MG63 (cell line): ENCODE results near the gene FOXI2. TPM values are rescaled to one million over a fixed set of nuclear protein-coding genes. Genes with fewer than 3 reads are reported as not detected.

Experiments used
- DNase-seq: peaks from one replicate; pipeline ENCODE4 v3.0.0-alpha.2; 2020
- H3K27me3 ChIP-seq: fragments of 250-450 bp; sonication (Bioruptor Pico); 2 replicates; pipeline ENCODE4 v1.5.1; 2020; ENCODE audit warnings: mild to moderate bottlenecking, moderate library complexity
- H3K36me3 ChIP-seq: fragments of 250-450 bp; sonication (Bioruptor Pico); 2 replicates; pipeline ENCODE4 v1.5.1; 2020; ENCODE audit warnings: mild to moderate bottlenecking, moderate library complexity
- H3K4me3 ChIP-seq: fragments of 250-450 bp; sonication (Bioruptor Pico); 2 replicates; pipeline ENCODE4 v1.5.1; 2020; ENCODE audit warnings: mild to moderate bottlenecking, moderate library complexity
- H3K9me3 ChIP-seq: fragments of 250-450 bp; sonication (Bioruptor Pico); 2 replicates; pipeline ENCODE4 v1.5.1; 2020; ENCODE audit warnings: mild to moderate bottlenecking, moderate library complexity
- total RNA-seq: library from RNA; depleted of rRNA; stranded (reverse); fragments of >200 nt; shearing (Covaris generic); gene quantifications from 2 replicates; pipeline ENCODE4 v1.2.3, GENCODE V29; 2014; ENCODE audit warnings: low replicate concordance

FOXI2 gene
- total RNA-seq, 1 experiment from 2014 or later: not detected

- Histone ChIP-seq H3K36me3 (no peaks in the 10 kb centered on the region), H3K27me3 (no peaks in the 10 kb centered on the region), H3K4me3 (no peak overlapping the region), H3K9me3 (no peaks in the 10 kb centered on the region)
- DNase-seq: no peak
Measured at GRCh38 chr10:127737563-127738511, 852 bp downstream of the FOXI2 start.

GRCh38 chr10:127738512-127739424 is 1.8 kb downstream of the FOXI2 start:
- DNase-seq: no peak
- no peaks in the 10 kb centered on the region for H3K9me3 ChIP-seq
- H3K27me3 ChIP-seq: no peaks in the 10 kb centered on the region
- no peaks in the 10 kb centered on the region for H3K36me3 ChIP-seq
- H3K4me3 ChIP-seq: no peak overlapping the region

- H3K4me3 ChIP-seq: no peak overlapping the region
Measured at GRCh38 chr10:127739908-127740307, 2.9 kb downstream of the FOXI2 start.

GRCh38 chr10:127740596-127740995 is 3.6 kb downstream of the FOXI2 start:
- DNase-seq: no peak
- Histone ChIP-seq H3K27me3 (no peaks in the 10 kb centered on the region), H3K4me3 (no peak overlapping the region), H3K36me3 (no peaks in the 10 kb centered on the region), H3K9me3 (no peaks in the 10 kb centered on the region)

More at GRCh38 chr10:127739908-127740307, 2.9 kb downstream of the FOXI2 start:
- DNase-seq: no peak
- Histone ChIP-seq H3K36me3 (no peaks in the 10 kb centered on the region), H3K9me3 (no peaks in the 10 kb centered on the region), H3K27me3 (no peaks in the 10 kb centered on the region)

GRCh38 chr10:127743205-127743604 is 6.2 kb downstream of the FOXI2 start:
- Histone ChIP-seq H3K36me3 (no peaks in the 10 kb centered on the region), H3K9me3 (no peaks in the 10 kb centered on the region), H3K4me3 (no peak overlapping the region), H3K27me3 (no peaks in the 10 kb centered on the region)
- no peak for DNase-seq

- Histone ChIP-seq H3K4me3 (no peak overlapping the region), H3K27me3 (no peaks in the 10 kb centered on the region), H3K9me3 (no peaks in the 10 kb centered on the region), H3K36me3 (no peaks in the 10 kb centered on the region)
- no peak for DNase-seq
Measured at GRCh38 chr10:127744956-127745355, 8.0 kb downstream of the FOXI2 start.

- H3K27me3 ChIP-seq: no peaks in the 10 kb centered on the region
- DNase-seq: no peak
- H3K36me3 ChIP-seq: no peaks in the 10 kb centered on the region
- no peaks in the 10 kb centered on the region for H3K9me3 ChIP-seq
- H3K4me3 ChIP-seq: no peak overlapping the region
Measured at GRCh38 chr10:127745861-127746260, 8.9 kb downstream of the FOXI2 start.

GRCh38 chr10:127755753-127756152 is 18.8 kb downstream of the FOXI2 start:
- Histone ChIP-seq H3K36me3 (no peaks in the 10 kb centered on the region), H3K27me3 (no peaks in the 10 kb centered on the region), H3K4me3 (no peak overlapping the region), H3K9me3 (no peaks in the 10 kb centered on the region)
- no peak for DNase-seq

GRCh38 chr10:127756264-127756663 is 19.3 kb downstream of the FOXI2 start:
- Histone ChIP-seq H3K27me3 (no peaks in the 10 kb centered on the region), H3K36me3 (no peaks in the 10 kb centered on the region), H3K9me3 (no peaks in the 10 kb centered on the region), H3K4me3 (no peak overlapping the region)
- no peak for DNase-seq

- no peaks in the 10 kb centered on the region for H3K36me3 ChIP-seq
- no peaks in the 10 kb centered on the region for H3K9me3 ChIP-seq
- H3K4me3 ChIP-seq: no peak overlapping the region
- peaks cover 1% of the 10 kb centered on the region; the same call in 1 of the 2 replicates for H3K27me3 ChIP-seq
- DNase-seq: no peak
Measured at GRCh38 chr10:127757033-127757432, 20.0 kb downstream of the FOXI2 start.

- H3K27me3 ChIP-seq: peaks cover 4% of the 10 kb centered on the region; the same call in 1 of the 2 replicates
- H3K36me3 ChIP-seq: no peaks in the 10 kb centered on the region
- no peak for DNase-seq
- no peak overlapping the region for H3K4me3 ChIP-seq
- H3K9me3 ChIP-seq: no peaks in the 10 kb centered on the region
Measured at GRCh38 chr10:127759276-127759675, 22.3 kb downstream of the FOXI2 start.

GRCh38 chr10:127762925-127763324 is 25.9 kb downstream of the FOXI2 start:
- DNase-seq: no peak
- H3K4me3 ChIP-seq: no peak overlapping the region
- no peaks in the 10 kb centered on the region for H3K36me3 ChIP-seq
- H3K27me3 ChIP-seq: peaks cover 4% of the 10 kb centered on the region; the same call in 1 of the 2 replicates
- no peaks in the 10 kb centered on the region for H3K9me3 ChIP-seq

- Histone ChIP-seq H3K27me3 (no peaks in the 10 kb centered on the region), H3K36me3 (no peaks in the 10 kb centered on the region), H3K9me3 (no peaks in the 10 kb centered on the region), H3K4me3 (no peak overlapping the region)
- DNase-seq: no peak
Measured at GRCh38 chr10:127774766-127775559, 38.0 kb downstream of the FOXI2 start.

GRCh38 chr10:127776816-127777215 is 39.8 kb downstream of the FOXI2 start:
- no peaks in the 10 kb centered on the region for H3K36me3 ChIP-seq
- no peak for DNase-seq
- H3K27me3 ChIP-seq: no peaks in the 10 kb centered on the region
- H3K4me3 ChIP-seq: no peak overlapping the region
- H3K9me3 ChIP-seq: no peaks in the 10 kb centered on the region

GRCh38 chr10:127781412-127781811 is 44.4 kb downstream of the FOXI2 start:
- DNase-seq: no peak
- Histone ChIP-seq H3K4me3 (no peak overlapping the region), H3K9me3 (no peaks in the 10 kb centered on the region), H3K27me3 (no peaks in the 10 kb centered on the region), H3K36me3 (no peaks in the 10 kb centered on the region)

- no peaks in the 10 kb centered on the region for H3K9me3 ChIP-seq
- H3K36me3 ChIP-seq: no peaks in the 10 kb centered on the region
- peaks cover 2% of the 10 kb centered on the region; the same call in 1 of the 2 replicates for H3K27me3 ChIP-seq
- no peak overlapping the region for H3K4me3 ChIP-seq
- DNase-seq: no peak
Measured at GRCh38 chr10:127787873-127788272, 50.9 kb downstream of the FOXI2 start.
